Nephron (organoid): ENCODE data around the gene OSTM1.

Experiments
- H3K27ac Mint-ChIP-seq, 3 experiments: 2 replicates each; pipeline ENCODE4 v1.8.0; 2020; ENCODE audit warnings: mixed read lengths in 3 of 3, mild to moderate bottlenecking in 2 of 3, moderate library complexity in 1 of 3
- H3K27me3 Mint-ChIP-seq: 2 replicates; pipeline ENCODE4 v1.8.0; 2021; ENCODE audit warnings: low read depth, mild to moderate bottlenecking, moderate library complexity, mixed read lengths
- H3K36me3 Mint-ChIP-seq: 2 replicates; pipeline ENCODE4 v1.8.0; 2020; ENCODE audit warnings: low read depth, mixed read lengths
- H3K4me1 Mint-ChIP-seq: 2 replicates; pipeline ENCODE4 v1.8.0; 2020; ENCODE audit warnings: mixed read lengths
- H3K4me3 Mint-ChIP-seq, 3 experiments: 2 replicates each; pipeline ENCODE4 v1.8.0; 2020; ENCODE audit warnings: mild to moderate bottlenecking in 3 of 3, mixed read lengths in 3 of 3, moderate library complexity in 2 of 3
- H3K9me3 Mint-ChIP-seq: 2 replicates; pipeline ENCODE4 v1.8.0; 2020; ENCODE audit warnings: mixed read lengths
- TF ChIP-seq, protein P1 (sequence below), 3 experiments: fragments of 200-600 bp; sonication (generic); IDR thresholded peaks; one replicate each; pipeline ENCODE4 v1.5.0; 2021; ENCODE audit warnings: antibody characterized with exemption in 3 of 3; ENCODE audit not compliant: unreplicated experiment in 3 of 3

OSTM1 gene

DNA sequence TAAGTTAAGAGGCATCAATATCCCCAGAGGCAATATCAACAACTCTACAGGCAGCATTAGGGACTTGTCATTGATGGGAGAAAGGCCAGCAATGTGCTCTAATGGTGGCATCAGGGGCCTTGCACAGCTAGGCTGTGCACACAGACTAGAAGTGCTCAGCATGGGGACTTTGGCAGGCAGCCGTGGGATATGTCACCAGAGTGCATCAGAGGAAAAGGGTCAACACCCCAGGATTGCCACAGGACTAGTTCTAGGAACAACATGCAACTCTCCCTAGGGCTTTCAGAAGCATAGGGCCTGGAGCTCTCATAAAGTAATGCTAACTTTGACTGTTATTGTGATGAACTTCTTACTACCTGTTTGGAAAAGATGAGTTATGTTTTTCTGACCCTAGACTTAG, 32.2 kb upstream of the OSTM1 start:
- Mint-ChIP-seq H3K4me1 (peaks cover 7% of the 10 kb centered on the region), H3K9me3 (no peaks in the 10 kb centered on the region), H3K36me3 (no peaks in the 10 kb centered on the region), H3K4me3 (no peak overlapping the region), H3K27ac (no peak overlapping the region), H3K27me3 (peaks cover 24% of the 10 kb centered on the region)
- TF ChIP-seq, protein P1, sequence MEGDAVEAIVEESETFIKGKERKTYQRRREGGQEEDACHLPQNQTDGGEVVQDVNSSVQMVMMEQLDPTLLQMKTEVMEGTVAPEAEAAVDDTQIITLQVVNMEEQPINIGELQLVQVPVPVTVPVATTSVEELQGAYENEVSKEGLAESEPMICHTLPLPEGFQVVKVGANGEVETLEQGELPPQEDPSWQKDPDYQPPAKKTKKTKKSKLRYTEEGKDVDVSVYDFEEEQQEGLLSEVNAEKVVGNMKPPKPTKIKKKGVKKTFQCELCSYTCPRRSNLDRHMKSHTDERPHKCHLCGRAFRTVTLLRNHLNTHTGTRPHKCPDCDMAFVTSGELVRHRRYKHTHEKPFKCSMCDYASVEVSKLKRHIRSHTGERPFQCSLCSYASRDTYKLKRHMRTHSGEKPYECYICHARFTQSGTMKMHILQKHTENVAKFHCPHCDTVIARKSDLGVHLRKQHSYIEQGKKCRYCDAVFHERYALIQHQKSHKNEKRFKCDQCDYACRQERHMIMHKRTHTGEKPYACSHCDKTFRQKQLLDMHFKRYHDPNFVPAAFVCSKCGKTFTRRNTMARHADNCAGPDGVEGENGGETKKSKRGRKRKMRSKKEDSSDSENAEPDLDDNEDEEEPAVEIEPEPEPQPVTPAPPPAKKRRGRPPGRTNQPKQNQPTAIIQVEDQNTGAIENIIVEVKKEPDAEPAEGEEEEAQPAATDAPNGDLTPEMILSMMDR (IDR thresholded peaks at IDR 0.05; ENCODE audit: unreplicated experiment in 3 of 3) = no peak

DNA sequence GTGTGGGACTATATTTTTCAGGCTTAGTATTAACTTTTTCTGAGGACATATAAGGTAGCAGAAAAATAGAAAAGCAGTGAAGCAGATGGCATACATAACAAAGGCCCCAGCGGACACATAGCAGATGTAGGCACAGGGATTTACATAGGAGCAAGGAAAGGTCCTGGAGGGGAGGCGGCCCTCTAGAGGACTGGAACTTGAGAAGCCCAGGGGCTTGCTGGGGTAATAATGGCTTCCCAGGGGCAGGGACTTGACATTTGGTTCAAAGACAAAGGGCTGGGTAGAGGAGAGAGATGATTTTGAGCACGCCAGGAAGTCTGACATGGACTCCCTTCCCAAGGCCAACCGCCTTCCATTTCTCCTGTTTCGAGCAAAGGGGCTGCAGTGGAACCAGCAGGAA, 31.7 kb upstream of the OSTM1 start:
- no peak overlapping the region for H3K27ac Mint-ChIP-seq
- H3K36me3 Mint-ChIP-seq = no peaks in the 10 kb centered on the region
- TF ChIP-seq, protein P1 (IDR thresholded peaks at IDR 0.05; ENCODE audit: unreplicated experiment in 3 of 3) = no peak
- H3K27me3 Mint-ChIP-seq = peaks cover 20% of the 10 kb centered on the region
- H3K4me1 Mint-ChIP-seq = peaks cover 7% of the 10 kb centered on the region
- no peaks in the 10 kb centered on the region for H3K9me3 Mint-ChIP-seq
- H3K4me3 Mint-ChIP-seq = no peak overlapping the region

DNA sequence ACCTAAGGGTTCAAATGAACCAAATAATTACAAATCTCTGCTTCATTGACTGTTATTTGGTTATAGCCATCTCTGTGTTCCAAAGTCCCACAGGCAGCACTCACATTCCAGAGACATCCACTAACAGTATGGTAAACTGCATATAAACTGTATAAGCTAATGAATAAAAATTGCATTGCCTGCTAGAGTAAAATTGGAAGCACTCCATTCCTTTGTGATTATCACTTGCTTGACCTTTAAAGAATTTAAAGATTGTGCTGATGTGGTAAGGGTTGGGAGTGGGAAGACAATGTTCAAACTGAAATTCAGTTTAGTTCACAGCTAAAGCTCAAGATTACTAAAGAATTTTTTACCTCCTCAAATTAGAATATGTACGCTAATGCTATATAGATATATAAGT, 31.0 kb upstream of the OSTM1 start:
- H3K27me3 Mint-ChIP-seq = peaks cover 13% of the 10 kb centered on the region
- TF ChIP-seq, protein P1 (IDR thresholded peaks at IDR 0.05; ENCODE audit: unreplicated experiment in 3 of 3) = no peak
- H3K4me3 Mint-ChIP-seq = no peak overlapping the region
- peaks cover 7% of the 10 kb centered on the region for H3K4me1 Mint-ChIP-seq
- H3K36me3 Mint-ChIP-seq = no peaks in the 10 kb centered on the region
- H3K27ac Mint-ChIP-seq = no peak overlapping the region
- H3K9me3 Mint-ChIP-seq = no peaks in the 10 kb centered on the region

- no peak overlapping the region for H3K27ac Mint-ChIP-seq
- no peaks in the 10 kb centered on the region for H3K36me3 Mint-ChIP-seq
- no peaks in the 10 kb centered on the region for H3K9me3 Mint-ChIP-seq
- H3K4me1 Mint-ChIP-seq = peaks cover 7% of the 10 kb centered on the region
- TF ChIP-seq, protein P1 (IDR thresholded peaks at IDR 0.05; ENCODE audit: unreplicated experiment in 3 of 3) = no peak
- no peak overlapping the region for H3K4me3 Mint-ChIP-seq
- no peaks in the 10 kb centered on the region for H3K27me3 Mint-ChIP-seq
These were observed 28.4 kb upstream of the OSTM1 start for GRCh38 chr6:108102965-108103364.

DNA sequence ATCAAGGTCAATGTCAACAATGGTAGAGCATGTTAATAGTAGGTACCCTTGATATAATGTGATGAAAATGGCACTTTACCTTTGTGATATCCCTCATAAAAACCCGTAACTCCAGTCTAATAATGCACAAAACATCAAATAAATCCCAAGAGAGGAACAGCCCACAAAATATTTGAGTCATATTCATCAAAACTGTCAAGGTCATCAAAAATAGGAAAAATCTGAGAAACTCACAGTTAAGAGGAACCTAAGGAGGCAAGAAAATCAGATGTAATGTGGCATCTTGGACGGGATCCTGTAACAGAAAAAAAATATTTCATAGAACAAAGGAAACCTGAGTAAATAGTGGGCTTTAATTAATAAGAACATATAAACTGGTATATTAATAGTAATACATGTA, 25.5 kb upstream of the OSTM1 start:
- H3K4me1 Mint-ChIP-seq = peaks cover 7% of the 10 kb centered on the region
- no peaks in the 10 kb centered on the region for H3K27me3 Mint-ChIP-seq
- no peaks in the 10 kb centered on the region for H3K36me3 Mint-ChIP-seq
- no peak overlapping the region for H3K4me3 Mint-ChIP-seq
- TF ChIP-seq, protein P1 (IDR thresholded peaks at IDR 0.05; ENCODE audit: unreplicated experiment in 3 of 3) = no peak
- no peak overlapping the region for H3K27ac Mint-ChIP-seq
- no peaks in the 10 kb centered on the region for H3K9me3 Mint-ChIP-seq

- TF ChIP-seq, protein P1 (IDR thresholded peaks at IDR 0.05; ENCODE audit: unreplicated experiment in 3 of 3) = no peak
- H3K9me3 Mint-ChIP-seq = no peaks in the 10 kb centered on the region
- H3K27me3 Mint-ChIP-seq = no peaks in the 10 kb centered on the region
- H3K27ac Mint-ChIP-seq = no peak overlapping the region
- H3K36me3 Mint-ChIP-seq = no peaks in the 10 kb centered on the region
- H3K4me3 Mint-ChIP-seq = no peak overlapping the region
- peaks cover 5% of the 10 kb centered on the region for H3K4me1 Mint-ChIP-seq
These were observed 23.3 kb upstream of the OSTM1 start for GRCh38 chr6:108097882-108098281.
